HepG2 (cell line): ENCODE results near the gene TNFRSF21. TPM values are rescaled to one million over a fixed set of nuclear protein-coding genes. Genes with fewer than 3 reads are reported as not detected.

Experiments used
- ADNP ChIP-seq: sonication (generic); formaldehyde crosslinking; IDR thresholded peaks from 2 replicates; pipeline ENCODE4 v1.4.0; 2020; ENCODE audit warnings: missing genetic modification reagents
- KLF16 ChIP-seq, 2 experiments: sonication (generic) in 1 of 2; formaldehyde crosslinking in 1 of 2; IDR thresholded peaks; 2 replicates each; pipeline versions ENCODE4 v1.6.1 to v1.8.0; 2016 to 2023; ENCODE audit warnings: missing genetic modification reagents in 2 of 2, missing compliant biosample characterization in 1 of 2
- PTBP1 ChIP-seq: fragments of 200-400 bp; formaldehyde crosslinking; IDR thresholded peaks from 2 replicates; pipeline ENCODE4 v1.6.1; 2018; ENCODE audit warnings: low read length, low read depth; ENCODE audit not compliant: poor library complexity, severe bottlenecking
- STAT5B ChIP-seq: sonication (generic); formaldehyde crosslinking; IDR thresholded peaks from 2 replicates; pipeline ENCODE4 v1.4.0; 2020; ENCODE audit warnings: missing genetic modification reagents
- ZNF619 ChIP-seq: sonication (generic); formaldehyde crosslinking; IDR thresholded peaks from 2 replicates; pipeline ENCODE4 v1.4.0; 2020; ENCODE audit warnings: mild to moderate bottlenecking, missing genetic modification reagents
- ZNF660 ChIP-seq: sonication (generic); formaldehyde crosslinking; IDR thresholded peaks from 2 replicates; pipeline ENCODE4 v1.5.1; 2020; ENCODE audit warnings: mild to moderate bottlenecking, low read depth, missing genetic modification reagents, borderline replicate concordance
- polyA plus RNA-seq, 8 experiments: library from polyadenylated mRNA; depleted of rRNA in 3 of 8; stranded (reverse) in 7 of 8; unstranded in 1 of 8; fragments of >200 nt; fragmentation: Illumina TruSeq in 4 of 8; extraction: Trizol in 4 of 8; gene quantifications; 2 replicates each; pipeline versions ENCODE4 v1.2.1 to v1.2.3, GENCODE V29; 2011 to 2016; ENCODE audit warnings: low read depth in 4 of 8, missing spikeins in 1 of 8, mixed read lengths in 1 of 8; ENCODE audit not compliant: insufficient read depth in 1 of 8
- total RNA-seq, 5 experiments: library from RNA; depleted of rRNA; stranded (reverse); fragments of >200 nt; fragmentation: Illumina TruSeq; extraction: Trizol; gene quantifications; 2 replicates each; pipeline ENCODE4 v1.2.3, GENCODE V29; 2016; ENCODE audit warnings: low read depth in 1 of 5
- TF ChIP-seq, protein P1 (sequence below): sonication (generic); formaldehyde crosslinking; conservative IDR thresholded peaks from 2 replicates; pipeline ENCODE4 v1.4.0; 2020; ENCODE audit warnings: mild to moderate bottlenecking, missing genetic modification reagents, moderate library complexity
- TF ChIP-seq, protein P2 (sequence below): sonication (generic); formaldehyde crosslinking; IDR thresholded peaks from 2 replicates; pipeline ENCODE4 v1.5.0; 2020; ENCODE audit warnings: mild to moderate bottlenecking, missing genetic modification reagents
- TF ChIP-seq, protein P3 (sequence below), 2 experiments: sonication (generic) in 1 of 2; formaldehyde crosslinking in 1 of 2; IDR thresholded peaks; 2 replicates each; pipeline versions ENCODE4 v1.5.1 to v1.6.1; 2011 to 2020; ENCODE audit warnings: borderline replicate concordance in 1 of 2, low read depth in 1 of 2, low read length in 1 of 2, mild to moderate bottlenecking in 1 of 2, missing genetic modification reagents in 1 of 2, moderate library complexity in 1 of 2
- TF ChIP-seq, protein P4 (sequence below): sonication (generic); formaldehyde crosslinking; IDR thresholded peaks from 2 replicates; pipeline ENCODE4 v1.9.0; 2021; ENCODE audit warnings: missing genetic modification reagents, mild to moderate bottlenecking, borderline replicate concordance

TNFRSF21 gene
- total and polyA plus RNA-seq, 2 of the 13 experiments (the other 11 are each of a cell fraction or from before 2014, with no cell fraction given) = 24.8 to 46.3 TPM

DNA sequence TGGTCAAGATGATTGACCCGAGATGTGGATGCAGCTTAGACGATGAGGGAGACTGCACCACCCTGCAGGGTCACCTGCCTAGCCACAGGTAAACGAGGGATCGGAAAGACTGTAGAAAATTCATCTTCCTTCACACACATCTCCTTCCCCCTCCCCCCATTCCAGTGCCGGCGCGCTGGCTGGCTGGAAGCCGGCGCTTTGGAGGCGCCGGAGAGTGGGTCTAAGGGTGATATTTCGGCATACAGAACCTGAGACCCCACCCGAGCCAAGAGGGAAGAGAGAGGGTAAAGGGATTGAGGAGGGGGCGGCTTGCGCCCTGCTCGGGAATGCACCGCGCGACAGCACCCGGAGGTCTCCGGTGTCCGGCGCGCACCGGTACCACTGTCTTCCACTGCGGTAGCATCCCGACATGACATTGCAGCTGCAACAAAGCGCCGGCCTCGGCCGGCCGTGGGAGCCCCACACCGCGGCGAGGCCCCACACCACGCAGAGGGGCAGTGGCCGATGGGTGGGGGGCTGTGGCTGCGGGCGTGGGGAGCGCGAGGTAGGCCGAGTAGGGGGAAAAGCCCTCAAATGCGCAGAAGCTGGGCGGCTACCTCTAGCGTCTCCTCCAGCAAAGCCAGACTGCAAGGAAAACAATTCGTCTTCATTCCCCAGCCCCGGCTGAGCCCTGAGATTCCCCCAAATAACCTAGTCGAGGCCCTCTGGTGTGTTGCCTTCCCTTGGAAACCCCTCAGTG lies 984 bp downstream of the TNFRSF21 start (continued):
- TF ChIP-seq, protein P1, sequence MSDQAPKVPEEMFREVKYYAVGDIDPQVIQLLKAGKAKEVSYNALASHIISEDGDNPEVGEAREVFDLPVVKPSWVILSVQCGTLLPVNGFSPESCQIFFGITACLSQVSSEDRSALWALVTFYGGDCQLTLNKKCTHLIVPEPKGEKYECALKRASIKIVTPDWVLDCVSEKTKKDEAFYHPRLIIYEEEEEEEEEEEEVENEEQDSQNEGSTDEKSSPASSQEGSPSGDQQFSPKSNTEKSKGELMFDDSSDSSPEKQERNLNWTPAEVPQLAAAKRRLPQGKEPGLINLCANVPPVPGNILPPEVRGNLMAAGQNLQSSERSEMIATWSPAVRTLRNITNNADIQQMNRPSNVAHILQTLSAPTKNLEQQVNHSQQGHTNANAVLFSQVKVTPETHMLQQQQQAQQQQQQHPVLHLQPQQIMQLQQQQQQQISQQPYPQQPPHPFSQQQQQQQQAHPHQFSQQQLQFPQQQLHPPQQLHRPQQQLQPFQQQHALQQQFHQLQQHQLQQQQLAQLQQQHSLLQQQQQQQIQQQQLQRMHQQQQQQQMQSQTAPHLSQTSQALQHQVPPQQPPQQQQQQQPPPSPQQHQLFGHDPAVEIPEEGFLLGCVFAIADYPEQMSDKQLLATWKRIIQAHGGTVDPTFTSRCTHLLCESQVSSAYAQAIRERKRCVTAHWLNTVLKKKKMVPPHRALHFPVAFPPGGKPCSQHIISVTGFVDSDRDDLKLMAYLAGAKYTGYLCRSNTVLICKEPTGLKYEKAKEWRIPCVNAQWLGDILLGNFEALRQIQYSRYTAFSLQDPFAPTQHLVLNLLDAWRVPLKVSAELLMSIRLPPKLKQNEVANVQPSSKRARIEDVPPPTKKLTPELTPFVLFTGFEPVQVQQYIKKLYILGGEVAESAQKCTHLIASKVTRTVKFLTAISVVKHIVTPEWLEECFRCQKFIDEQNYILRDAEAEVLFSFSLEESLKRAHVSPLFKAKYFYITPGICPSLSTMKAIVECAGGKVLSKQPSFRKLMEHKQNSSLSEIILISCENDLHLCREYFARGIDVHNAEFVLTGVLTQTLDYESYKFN (CRISPR knock-in tag) = no peak
- TF ChIP-seq, protein P2, sequence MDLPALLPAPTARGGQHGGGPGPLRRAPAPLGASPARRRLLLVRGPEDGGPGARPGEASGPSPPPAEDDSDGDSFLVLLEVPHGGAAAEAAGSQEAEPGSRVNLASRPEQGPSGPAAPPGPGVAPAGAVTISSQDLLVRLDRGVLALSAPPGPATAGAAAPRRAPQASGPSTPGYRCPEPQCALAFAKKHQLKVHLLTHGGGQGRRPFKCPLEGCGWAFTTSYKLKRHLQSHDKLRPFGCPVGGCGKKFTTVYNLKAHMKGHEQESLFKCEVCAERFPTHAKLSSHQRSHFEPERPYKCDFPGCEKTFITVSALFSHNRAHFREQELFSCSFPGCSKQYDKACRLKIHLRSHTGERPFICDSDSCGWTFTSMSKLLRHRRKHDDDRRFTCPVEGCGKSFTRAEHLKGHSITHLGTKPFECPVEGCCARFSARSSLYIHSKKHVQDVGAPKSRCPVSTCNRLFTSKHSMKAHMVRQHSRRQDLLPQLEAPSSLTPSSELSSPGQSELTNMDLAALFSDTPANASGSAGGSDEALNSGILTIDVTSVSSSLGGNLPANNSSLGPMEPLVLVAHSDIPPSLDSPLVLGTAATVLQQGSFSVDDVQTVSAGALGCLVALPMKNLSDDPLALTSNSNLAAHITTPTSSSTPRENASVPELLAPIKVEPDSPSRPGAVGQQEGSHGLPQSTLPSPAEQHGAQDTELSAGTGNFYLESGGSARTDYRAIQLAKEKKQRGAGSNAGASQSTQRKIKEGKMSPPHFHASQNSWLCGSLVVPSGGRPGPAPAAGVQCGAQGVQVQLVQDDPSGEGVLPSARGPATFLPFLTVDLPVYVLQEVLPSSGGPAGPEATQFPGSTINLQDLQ (CRISPR knock-in tag) = no peak
- TF ChIP-seq ADNP (CRISPR knock-in tag) (no peak), KLF16 (CRISPR knock-in tag; IDR thresholded peaks at IDR 0.05) (no peak), PTBP1 (peak; percentile 77), ZNF619 (CRISPR knock-in tag) (no peak), STAT5B (CRISPR knock-in tag) (no peak), ZNF660 (no peak)
- TF ChIP-seq, protein P3, sequence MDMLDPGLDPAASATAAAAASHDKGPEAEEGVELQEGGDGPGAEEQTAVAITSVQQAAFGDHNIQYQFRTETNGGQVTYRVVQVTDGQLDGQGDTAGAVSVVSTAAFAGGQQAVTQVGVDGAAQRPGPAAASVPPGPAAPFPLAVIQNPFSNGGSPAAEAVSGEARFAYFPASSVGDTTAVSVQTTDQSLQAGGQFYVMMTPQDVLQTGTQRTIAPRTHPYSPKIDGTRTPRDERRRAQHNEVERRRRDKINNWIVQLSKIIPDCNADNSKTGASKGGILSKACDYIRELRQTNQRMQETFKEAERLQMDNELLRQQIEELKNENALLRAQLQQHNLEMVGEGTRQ (IDR thresholded peaks at IDR 0.05; ENCODE audit: low read depth, low read length) = no peak
- TF ChIP-seq, protein P3 (CRISPR knock-in tag; IDR thresholded peaks at IDR 0.05; ENCODE audit: borderline replicate concordance) = no peak
- TF ChIP-seq, protein P4, sequence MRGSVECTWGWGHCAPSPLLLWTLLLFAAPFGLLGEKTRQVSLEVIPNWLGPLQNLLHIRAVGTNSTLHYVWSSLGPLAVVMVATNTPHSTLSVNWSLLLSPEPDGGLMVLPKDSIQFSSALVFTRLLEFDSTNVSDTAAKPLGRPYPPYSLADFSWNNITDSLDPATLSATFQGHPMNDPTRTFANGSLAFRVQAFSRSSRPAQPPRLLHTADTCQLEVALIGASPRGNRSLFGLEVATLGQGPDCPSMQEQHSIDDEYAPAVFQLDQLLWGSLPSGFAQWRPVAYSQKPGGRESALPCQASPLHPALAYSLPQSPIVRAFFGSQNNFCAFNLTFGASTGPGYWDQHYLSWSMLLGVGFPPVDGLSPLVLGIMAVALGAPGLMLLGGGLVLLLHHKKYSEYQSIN (CRISPR knock-in tag) = 0 out of 2 replicates have a peak, but pooled peaks have one; percentile 41
- TF ChIP-seq, all 625 proteins: peak for 43
